Thoracic aorta (tissue), 2 donors: ENCODE data around the gene PER1. TPM values are rescaled to one million over a fixed set of nuclear protein-coding genes. Genes with fewer than 3 reads are reported as not detected.

Experiments
- ATAC-seq: fragments of 150-250 bp; one replicate; pipeline ENCODE4 v1.8.0; 2017; ENCODE audit warnings: low read depth; ENCODE audit not compliant: insufficient number of reproducible peaks, low FRiP score
- DNase-seq: peaks from one replicate; pipeline ENCODE4 v3.0.0-alpha.2; 2020; ENCODE audit warnings: low spot score
- H3K27ac ChIP-seq, 2 donors: fragments of 200-600 bp; sonication (generic); 1 replicate in 1 of 2; 2 replicates in 1 of 2; pipeline ENCODE4 v1.5.1; 2016; ENCODE audit warnings: mild to moderate bottlenecking in 2 of 2, moderate library complexity in 2 of 2
- H3K27me3 ChIP-seq: fragments of 200-600 bp; sonication (generic); replicated peaks from 2 replicates; pipeline ENCODE4 v1.6.0; 2016; ENCODE audit warnings: mild to moderate bottlenecking; ENCODE audit not compliant: insufficient read depth
- H3K36me3 ChIP-seq: fragments of 200-600 bp; sonication (generic); one replicate; pipeline ENCODE4 v1.5.1; 2016
- H3K4me1 ChIP-seq, 2 donors: fragments of 200-600 bp; sonication (generic); 1 replicate in 1 of 2; 2 replicates in 1 of 2; pipeline versions ENCODE4 v1.5.1 to v1.6.0; 2016; ENCODE audit warnings: low read depth in 2 of 2, mild to moderate bottlenecking in 1 of 2; ENCODE audit not compliant: control insufficient read depth in 1 of 2
- H3K4me3 ChIP-seq: fragments of 200-600 bp; sonication (generic); 2 replicates; pipeline ENCODE4 v1.5.1; 2016; ENCODE audit warnings: mild to moderate bottlenecking
- H3K9me3 ChIP-seq: fragments of 200-600 bp; sonication (generic); 2 replicates; pipeline ENCODE4 v1.5.1; 2016
- total RNA-seq, 2 donors: library from RNA; depleted of rRNA; stranded (reverse); fragments of >200 nt; gene quantifications; one replicate each; pipeline versions ENCODE4 v1.1.0 to v1.2.3, GENCODE V29; 2016
- TF ChIP-seq, protein P1 (sequence below): fragments of 200-600 bp; sonication (generic); IDR thresholded peaks from one replicate; pipeline ENCODE4 v1.5.1; 2019; ENCODE audit warnings: antibody characterized with exemption

Gene PER1
- total RNA-seq, 2 donors from 2014 or later = 175 to 292 TPM

DNA sequence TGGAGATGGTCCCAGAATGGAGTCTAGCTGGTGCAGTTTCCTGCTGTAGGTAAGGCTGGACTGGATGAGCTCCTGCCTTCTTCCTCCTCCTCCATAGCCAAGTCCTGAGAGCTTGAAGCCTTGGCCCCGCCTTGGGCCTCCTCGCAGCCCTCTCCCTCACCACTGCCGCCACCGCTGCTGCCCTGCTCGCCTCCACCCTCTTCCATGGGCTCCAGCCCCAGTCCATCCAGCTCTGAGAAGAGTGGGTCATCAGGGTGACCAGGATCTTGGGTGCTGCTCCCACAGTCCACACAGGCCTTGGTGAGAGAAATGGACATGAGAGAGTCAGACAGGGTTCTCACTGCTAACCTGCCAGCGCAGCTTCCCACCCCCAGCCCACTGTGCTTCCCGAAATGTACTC lies 11.2 kb downstream of the PER1 start:
- H3K27ac ChIP-seq = no peak overlapping the region
- no peak for ATAC-seq
- DNase-seq = no peak

DNA sequence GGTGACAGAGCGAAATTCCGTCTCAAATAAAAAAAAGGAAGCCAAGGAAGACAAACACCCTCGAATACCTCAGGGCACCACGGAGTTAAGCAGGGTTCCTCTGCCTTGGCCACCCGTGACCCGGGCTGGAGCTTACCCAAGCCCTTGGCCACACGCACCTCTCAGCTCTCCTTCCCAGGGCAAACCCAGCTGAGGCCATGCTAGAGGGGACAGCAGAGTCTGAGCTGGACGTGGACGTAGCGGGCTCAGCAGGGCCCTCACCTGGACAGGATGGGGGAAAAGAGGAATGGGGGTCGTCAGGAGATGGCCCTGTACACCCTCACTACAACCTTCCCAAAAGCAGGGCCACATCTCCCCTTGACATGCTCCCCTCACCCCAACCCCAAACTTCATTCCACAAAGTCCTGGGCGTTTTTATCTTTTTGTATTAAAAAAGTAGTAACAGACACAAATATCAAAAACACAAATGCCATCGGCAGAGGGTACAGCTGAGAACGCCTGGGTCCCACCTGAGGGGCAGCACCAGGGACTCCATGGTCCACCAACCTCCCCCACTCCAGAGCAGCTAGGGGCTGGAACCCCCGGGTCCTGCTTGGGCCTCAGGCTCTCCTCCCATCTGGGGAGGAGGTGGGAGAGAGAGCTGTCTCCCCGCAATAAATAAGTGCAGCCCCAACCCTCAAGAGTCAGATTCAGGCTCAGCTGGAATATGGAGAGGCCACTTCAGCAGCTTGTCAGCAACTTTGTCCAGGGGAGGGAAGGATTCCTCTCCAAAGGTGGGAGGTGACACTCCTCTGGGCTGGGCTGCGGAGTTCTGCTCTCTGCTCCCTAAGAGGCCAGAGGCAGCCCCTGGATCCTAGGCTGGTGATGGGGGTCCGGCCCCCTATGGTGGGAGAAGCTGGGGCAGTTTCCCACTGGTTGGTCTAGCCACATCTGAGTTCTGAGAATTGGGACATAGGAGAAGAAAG lies 11.9 kb downstream of the PER1 start:
- ATAC-seq (no peak), DNase-seq (no peak)
- Histone ChIP-seq H3K27me3 (no peaks in the 10 kb centered on the region), H3K4me3 (no peak overlapping the region), H3K9me3 (no peaks in the 10 kb centered on the region), H3K4me1 (peaks cover 5 to 34% of the 10 kb centered on the region in 2 donors), H3K27ac (no peak overlapping the region), H3K36me3 (peaks cover 61% of the 10 kb centered on the region)
- TF ChIP-seq, protein P1, sequence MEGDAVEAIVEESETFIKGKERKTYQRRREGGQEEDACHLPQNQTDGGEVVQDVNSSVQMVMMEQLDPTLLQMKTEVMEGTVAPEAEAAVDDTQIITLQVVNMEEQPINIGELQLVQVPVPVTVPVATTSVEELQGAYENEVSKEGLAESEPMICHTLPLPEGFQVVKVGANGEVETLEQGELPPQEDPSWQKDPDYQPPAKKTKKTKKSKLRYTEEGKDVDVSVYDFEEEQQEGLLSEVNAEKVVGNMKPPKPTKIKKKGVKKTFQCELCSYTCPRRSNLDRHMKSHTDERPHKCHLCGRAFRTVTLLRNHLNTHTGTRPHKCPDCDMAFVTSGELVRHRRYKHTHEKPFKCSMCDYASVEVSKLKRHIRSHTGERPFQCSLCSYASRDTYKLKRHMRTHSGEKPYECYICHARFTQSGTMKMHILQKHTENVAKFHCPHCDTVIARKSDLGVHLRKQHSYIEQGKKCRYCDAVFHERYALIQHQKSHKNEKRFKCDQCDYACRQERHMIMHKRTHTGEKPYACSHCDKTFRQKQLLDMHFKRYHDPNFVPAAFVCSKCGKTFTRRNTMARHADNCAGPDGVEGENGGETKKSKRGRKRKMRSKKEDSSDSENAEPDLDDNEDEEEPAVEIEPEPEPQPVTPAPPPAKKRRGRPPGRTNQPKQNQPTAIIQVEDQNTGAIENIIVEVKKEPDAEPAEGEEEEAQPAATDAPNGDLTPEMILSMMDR = no peak

More for the DNA sequence above, 11.2 kb downstream of the PER1 start:
- Histone ChIP-seq H3K4me3 (no peak overlapping the region), H3K36me3 (peaks cover 68% of the 10 kb centered on the region), H3K27me3 (no peaks in the 10 kb centered on the region), H3K4me1 (peaks cover 5 to 34% of the 10 kb centered on the region in 2 donors), H3K9me3 (no peaks in the 10 kb centered on the region)
- TF ChIP-seq, protein P1 = no peak

DNA sequence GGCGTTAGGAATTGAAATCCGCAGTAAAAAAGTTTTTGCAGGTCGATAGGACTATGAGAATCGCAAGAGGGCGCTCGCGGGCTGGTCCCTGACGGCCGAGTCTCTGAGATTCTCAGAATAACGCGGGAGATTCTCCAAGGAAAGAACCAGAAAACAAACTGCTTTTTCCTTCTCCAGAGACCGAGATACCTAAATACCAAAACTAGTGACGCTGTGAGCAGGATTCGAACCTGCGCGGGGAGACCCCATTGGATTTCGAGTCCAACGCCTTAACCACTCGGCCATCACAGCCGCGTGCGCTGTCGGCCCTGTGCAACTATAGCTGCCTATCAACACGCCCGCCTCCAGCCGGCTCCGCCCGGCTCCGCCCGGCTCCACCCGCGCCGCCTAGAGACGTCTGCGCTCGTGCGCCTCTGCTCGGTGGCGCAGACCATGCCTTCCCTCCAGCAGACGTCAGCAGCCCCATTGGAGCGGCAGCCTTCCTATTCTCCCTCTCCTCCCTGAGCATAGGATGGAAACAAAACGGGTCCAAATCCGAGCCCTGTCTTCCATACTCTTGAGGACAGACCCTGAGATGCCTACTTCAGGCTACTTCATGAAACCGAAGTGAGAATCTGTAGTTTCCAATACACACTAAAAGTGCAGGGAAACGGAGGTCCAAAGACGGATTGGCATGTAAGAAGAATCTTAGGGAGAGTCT lies 13.4 kb downstream of the PER1 start:
- peak overlapping the region; percentile 49 for H3K4me3 ChIP-seq
- H3K27me3 ChIP-seq = no peaks in the 10 kb centered on the region
- H3K27ac ChIP-seq = peak overlapping the region; percentile 69 to 80
- TF ChIP-seq, protein P1 = peak; percentile 90
- DNase-seq (peak; percentile 83), ATAC-seq (peak; percentile 73)
- H3K4me1 ChIP-seq = peaks cover 5 to 34% of the 10 kb centered on the region in 2 donors
- H3K9me3 ChIP-seq = no peaks in the 10 kb centered on the region
- peaks cover 45% of the 10 kb centered on the region for H3K36me3 ChIP-seq

DNA sequence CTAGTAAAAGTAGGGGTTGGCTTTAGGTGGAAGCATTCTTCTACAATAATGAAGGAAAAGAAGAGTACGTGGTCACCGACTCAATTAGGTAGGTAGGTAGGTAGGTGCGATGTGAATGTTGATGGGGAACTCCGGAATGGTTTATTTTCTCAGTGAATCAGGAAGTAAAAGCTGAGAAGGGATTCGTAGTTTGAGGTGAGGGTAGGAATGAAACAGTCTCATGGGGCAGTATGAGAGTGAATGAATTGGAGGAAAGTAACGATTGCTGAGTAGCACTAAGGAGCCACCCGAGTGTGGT lies 13.9 kb downstream of the PER1 start:
- Histone ChIP-seq H3K4me1 (peaks cover 5 to 34% of the 10 kb centered on the region in 2 donors), H3K9me3 (no peaks in the 10 kb centered on the region), H3K36me3 (peaks cover 40% of the 10 kb centered on the region), H3K27me3 (no peaks in the 10 kb centered on the region), H3K27ac (peak overlapping the region; percentile 66 to 69), H3K4me3 (peak overlapping the region; percentile 49)
- TF ChIP-seq, protein P1 = no peak
- ATAC-seq = no peak
- DNase-seq = no peak
